Activated CD8-positive, alpha-beta memory T cell treated with anti-CD3 and anti-CD28 coated beads for 36 hours (primary cell): ENCODE data around the gene IL18BP. TPM values are rescaled to one million over a fixed set of nuclear protein-coding genes. Genes with fewer than 3 reads are reported as not detected.

Experiments
- CTCF ChIA-PET: fragments of 350-600 bp; sonication (Branson Sonifier 250); formaldehyde crosslinking; loops from one replicate; lab custom pipeline; 2021; ENCODE audit warnings: antibody characterized with exemption; lab: Charles Lee
- POLR2A ChIA-PET: fragments of 350-600 bp; sonication (Branson Sonifier 250); formaldehyde crosslinking; loops from one replicate; lab custom pipeline; 2021; ENCODE audit warnings: antibody characterized with exemption; lab: Charles Lee
- total RNA-seq, 2 experiments: library from RNA; stranded (reverse); gene quantifications; one replicate each; pipeline ENCODE4 v1.2.3, GENCODE V29; 2021

Gene IL18BP
- total RNA-seq: 1 to 10 TPM; 6.6 to 7.9 TPM

GRCh38 chr11:71998649-71999310, at the start of gene IL18BP:
Gene IL18BP, plus strand, starts transcription at chr11:71998909. Its CDS starts 1,076 bp downstream, at chr11:71999985.
- ChIA-PET CTCF (interaction anchor here (0.8 kb wide), 1 partner anchor 21 kb away, joined by 4 read pairs; no protein-coding TSS in a partner anchor), POLR2A (no interaction called here)

GRCh38 chr11:71949034-71949433, 49.7 kb upstream of the IL18BP start:
- ChIA-PET POLR2A (no interaction called here), CTCF (no interaction called here)

- POLR2A ChIA-PET: no interaction called here
- CTCF ChIA-PET: interaction anchor here (0.7 to 1.7 kb wide), 3 partner anchors 10 to 1603 kb away, joined by 3 read pairs; partner anchors contain the start of gene XNDC1N
Observed at GRCh38 chr11:71951741-71952310, 46.9 kb upstream of the IL18BP start.

- POLR2A ChIA-PET: no interaction called here
- CTCF ChIA-PET: no interaction called here
Observed at GRCh38 chr11:71955898-71956456, 42.7 kb upstream of the IL18BP start.

GRCh38 chr11:71962428-71963038, 36.2 kb upstream of the IL18BP start:
- CTCF ChIA-PET: no interaction called here

GRCh38 chr11:71963468-71963867, 35.2 kb upstream of the IL18BP start:
- ChIA-PET CTCF (no interaction called here), POLR2A (no interaction called here)

More at GRCh38 chr11:71962428-71963038, 36.2 kb upstream of the IL18BP start:
- POLR2A ChIA-PET: no interaction called here

GRCh38 chr11:71964641-71965040, 34.1 kb upstream of the IL18BP start:
- ChIA-PET POLR2A (no interaction called here), CTCF (no interaction called here)

- CTCF ChIA-PET: interaction anchor here (0.6 kb wide), 1 partner anchor 85 kb away, joined by 3 read pairs; no protein-coding TSS in a partner anchor
- POLR2A ChIA-PET: no interaction called here
Observed at GRCh38 chr11:71971680-71972079, 27.0 kb upstream of the IL18BP start.

GRCh38 chr11:71976551-71976950, 22.2 kb upstream of the IL18BP start:
- POLR2A ChIA-PET: no interaction called here
- CTCF ChIA-PET: interaction anchor here (0.6 to 1.7 kb wide), 6 partner anchors 31 to 207 kb away, joined by 3 to 5 read pairs (median 3); no protein-coding TSS in a partner anchor

- ChIA-PET CTCF (interaction anchor here (1.2 to 2.5 kb wide), 9 partner anchors 10 to 114 kb away, joined by 3 to 13 read pairs (median 5); partner anchors contain the start of gene IL18BP), POLR2A (interaction anchor here (0.6 kb wide), 1 partner anchor 35 kb away, joined by 7 read pairs; no protein-coding TSS in a partner anchor)
Observed at GRCh38 chr11:71977090-71977489, 21.6 kb upstream of the IL18BP start.

GRCh38 chr11:71977743-71978418, 20.8 kb upstream of the IL18BP start:
- CTCF ChIA-PET: interaction anchor here (0.9 to 2.5 kb wide), 13 partner anchors 10 to 205 kb away, joined by 3 to 13 read pairs (median 5); partner anchors contain the start of gene IL18BP
- POLR2A ChIA-PET: no interaction called here

GRCh38 chr11:71979094-71979493, 19.6 kb upstream of the IL18BP start:
- POLR2A ChIA-PET: no interaction called here
- CTCF ChIA-PET: interaction anchor here (0.6 to 2.5 kb wide), 4 partner anchors 12 to 229 kb away, joined by 3 to 13 read pairs (median 5); partner anchors contain the start of gene IL18BP

- POLR2A ChIA-PET: no interaction called here
Observed at GRCh38 chr11:71979602-71980001, 19.1 kb upstream of the IL18BP start.

GRCh38 chr11:71986131-71986530, 12.6 kb upstream of the IL18BP start:
- CTCF ChIA-PET: interaction anchor here (0.7 kb wide), 1 partner anchor 447 kb away, joined by 3 read pairs; no protein-coding TSS in a partner anchor
- POLR2A ChIA-PET: interaction anchor here (0.9 kb wide), 1 partner anchor 16 kb away, joined by 6 read pairs; no protein-coding TSS in a partner anchor

More at GRCh38 chr11:71979602-71980001, 19.1 kb upstream of the IL18BP start:
- CTCF ChIA-PET: interaction anchor here (1.7 kb wide), 1 partner anchor 46 kb away, joined by 6 read pairs; no protein-coding TSS in a partner anchor

- ChIA-PET CTCF (interaction anchor here (1.0 to 1.5 kb wide), 2 partner anchors 15 to 37 kb away, joined by 3 read pairs; no protein-coding TSS in a partner anchor), POLR2A (no interaction called here)
Observed at GRCh38 chr11:71987521-71987920, 11.2 kb upstream of the IL18BP start.

- CTCF ChIA-PET: interaction anchor here (1.0 to 1.5 kb wide), 2 partner anchors 14 to 37 kb away, joined by 3 read pairs; no protein-coding TSS in a partner anchor
- POLR2A ChIA-PET: no interaction called here
Observed at GRCh38 chr11:71988050-71988449, 10.7 kb upstream of the IL18BP start.

GRCh38 chr11:71990701-71991100, 8.0 kb upstream of the IL18BP start:
- ChIA-PET CTCF (no interaction called here), POLR2A (no interaction called here)

GRCh38 chr11:71991494-71991893, 7.2 kb upstream of the IL18BP start:
- CTCF ChIA-PET: no interaction called here

More at GRCh38 chr11:71991494-71991893, 7.2 kb upstream of the IL18BP start:
- POLR2A ChIA-PET: no interaction called here
